GM18907 (cell line): ENCODE measurements around the gene PRPF38A.
"Not testable (repeated sequence)": the region's sequence is repeated elsewhere in the genome, so short reads cannot be mapped to it uniquely, and the experiment has no call there.

Experiments used
- ATAC-seq: cut with Tn5 transposase; IDR thresholded peaks from one replicate; pipeline ENCODE4 v1.9.1; 2021; ENCODE audit warnings: mild to moderate bottlenecking, moderate library complexity; ENCODE audit not compliant: unreplicated experiment

Gene PRPF38A, protein sequence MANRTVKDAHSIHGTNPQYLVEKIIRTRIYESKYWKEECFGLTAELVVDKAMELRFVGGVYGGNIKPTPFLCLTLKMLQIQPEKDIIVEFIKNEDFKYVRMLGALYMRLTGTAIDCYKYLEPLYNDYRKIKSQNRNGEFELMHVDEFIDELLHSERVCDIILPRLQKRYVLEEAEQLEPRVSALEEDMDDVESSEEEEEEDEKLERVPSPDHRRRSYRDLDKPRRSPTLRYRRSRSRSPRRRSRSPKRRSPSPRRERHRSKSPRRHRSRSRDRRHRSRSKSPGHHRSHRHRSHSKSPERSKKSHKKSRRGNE

DNA sequence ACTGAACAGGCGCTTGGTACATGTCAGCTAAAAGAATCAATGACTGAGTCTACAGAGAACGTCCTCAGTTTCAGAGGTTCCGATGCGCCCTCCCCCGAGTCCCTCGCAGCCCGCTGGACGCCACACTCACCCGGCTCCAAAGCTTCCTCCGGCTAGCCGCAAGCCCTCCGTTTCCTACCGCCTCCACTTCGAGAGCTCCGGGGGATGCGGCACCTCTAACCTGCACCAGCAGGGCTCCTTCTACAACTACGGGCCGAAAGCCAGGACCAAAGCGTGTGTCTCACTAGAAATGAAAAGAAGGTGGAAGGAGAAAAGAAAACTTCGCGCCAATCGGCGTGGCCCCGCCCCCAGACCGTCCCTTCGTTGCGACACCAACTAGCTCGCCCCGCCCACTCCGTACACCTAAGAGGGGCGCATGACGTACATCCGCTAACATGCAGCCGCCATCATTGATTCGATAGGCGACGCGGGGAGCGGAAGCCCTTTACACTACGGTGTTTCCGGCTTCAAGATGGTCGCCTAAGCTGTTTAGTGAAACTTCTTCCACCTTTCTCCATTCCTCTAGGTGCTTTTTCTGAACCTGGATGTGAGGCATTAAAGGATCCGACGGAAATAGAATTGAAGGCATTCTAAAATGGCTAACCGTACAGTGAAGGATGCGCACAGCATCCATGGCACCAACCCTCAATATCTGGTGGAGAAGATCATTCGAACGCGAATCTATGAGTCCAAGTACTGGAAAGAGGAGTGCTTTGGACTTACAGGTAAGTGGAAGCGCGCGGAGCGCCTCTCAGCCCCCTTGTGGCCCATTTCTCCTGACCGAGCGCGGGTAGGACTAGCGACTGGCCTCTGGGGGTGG is at the start of gene PRPF38A, which contains the start of gene ORC1:
TSS of gene PRPF38A (plus strand) at position 487 of the 859 bp plus-strand sequence. CDS start at position 635, 148 bp downstream.
TSS of gene ORC1 (minus strand) at position 308 of the 859 bp plus-strand sequence. CDS start 2,200 bp downstream, outside the sequence.
- peak; percentile 91 for ATAC-seq

DNA sequence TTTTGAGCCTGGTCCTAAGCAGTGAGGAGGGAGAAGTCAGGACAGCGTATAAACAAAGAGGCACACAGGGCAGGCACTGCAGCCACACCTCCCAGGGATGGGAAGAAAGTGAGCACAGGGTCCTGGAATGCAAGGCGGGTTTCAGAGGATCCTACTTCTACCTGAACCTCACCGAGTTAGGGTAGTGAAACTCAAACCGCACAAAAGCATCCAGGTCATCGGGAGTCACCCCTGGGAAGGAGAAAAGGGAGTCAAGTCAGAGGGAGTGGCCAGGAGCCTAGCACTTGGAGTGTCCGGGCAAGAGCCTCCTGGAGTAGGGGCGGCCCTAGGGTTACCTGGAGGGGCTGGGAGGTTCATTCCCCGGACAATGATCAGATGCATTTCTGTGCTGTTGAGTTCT is 49.0 kb upstream of the PRPF38A start:
- no peak for ATAC-seq

DNA sequence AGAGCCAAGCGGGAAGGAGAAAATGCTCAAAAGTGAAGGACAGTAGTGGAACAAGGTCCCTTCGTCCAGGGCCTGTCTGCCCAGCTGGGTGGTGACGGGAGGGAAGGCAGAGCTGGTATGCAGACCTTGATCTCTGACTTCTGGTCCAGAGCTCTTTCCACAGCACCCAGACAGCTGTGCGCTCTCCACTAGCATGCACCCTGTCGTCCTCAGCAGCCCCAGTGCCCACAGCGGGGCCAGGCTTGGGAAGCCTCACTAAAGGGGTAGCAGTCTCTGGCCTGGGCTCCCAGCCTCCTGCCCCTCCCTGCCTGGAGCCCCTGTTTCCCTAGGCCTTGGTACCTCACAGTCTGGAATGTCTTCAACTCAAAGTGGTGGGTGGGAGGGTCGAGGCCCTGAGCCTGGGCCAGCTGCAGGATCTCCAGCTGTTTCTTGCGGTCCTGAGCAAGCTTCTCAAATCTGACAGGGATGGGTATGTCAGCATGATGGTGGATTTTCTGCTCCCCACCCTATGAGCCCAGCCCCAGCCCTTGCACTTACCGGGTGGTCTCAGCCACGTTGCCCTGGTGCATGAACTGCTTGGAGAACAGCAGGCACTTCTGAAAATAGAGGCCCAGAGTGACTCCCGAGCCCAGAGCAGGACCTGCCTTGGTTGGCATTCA is 48.4 kb upstream of the PRPF38A start:
- ATAC-seq = no peak

DNA sequence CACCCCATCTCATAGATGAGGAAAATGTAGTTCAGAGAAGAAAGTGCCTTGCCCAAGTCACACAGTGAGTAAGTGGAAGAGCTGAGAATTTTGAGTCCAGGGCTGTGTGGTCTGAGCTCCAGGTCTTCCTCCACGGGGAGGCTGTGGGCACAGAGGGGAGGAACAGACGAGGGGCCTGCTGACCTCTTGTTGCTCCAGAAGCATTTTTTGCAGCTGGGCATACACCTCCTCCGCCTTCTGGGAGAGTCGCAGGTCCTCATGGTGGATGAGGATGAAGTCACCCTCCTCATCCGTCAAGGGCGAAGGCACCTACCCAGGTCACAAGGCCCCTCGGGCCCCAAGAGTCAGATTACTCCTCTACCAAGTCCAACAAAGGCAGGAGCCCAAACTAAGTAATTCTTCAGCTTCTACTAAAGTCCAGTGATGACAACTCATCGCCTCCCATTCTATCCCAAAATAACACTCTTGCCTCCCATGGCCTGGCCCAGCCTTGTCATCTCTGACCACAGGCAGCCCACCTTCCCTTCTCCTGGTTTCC is 47.5 kb upstream of the PRPF38A start:
- ATAC-seq = no peak

DNA sequence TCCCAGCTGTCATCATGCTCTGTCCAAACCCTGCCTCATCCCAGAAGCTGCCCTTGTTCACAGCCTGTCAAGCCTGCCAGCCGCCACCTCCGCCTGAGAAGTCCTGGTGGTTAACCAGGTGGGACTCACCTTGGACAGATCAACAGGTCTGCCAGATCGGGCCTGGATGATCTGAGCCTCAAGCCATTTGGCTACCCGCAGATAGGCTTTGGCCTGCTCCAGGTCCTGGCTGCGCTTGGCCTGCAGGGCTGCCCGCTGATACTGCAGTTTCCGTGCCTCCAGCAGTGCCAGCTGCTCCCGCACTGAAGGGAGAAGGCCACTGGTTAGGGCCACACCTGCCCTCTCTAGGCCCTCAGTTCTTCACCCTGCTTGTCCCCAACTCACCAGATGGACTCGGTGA is 47.0 kb upstream of the PRPF38A start:
- no peak for ATAC-seq

DNA sequence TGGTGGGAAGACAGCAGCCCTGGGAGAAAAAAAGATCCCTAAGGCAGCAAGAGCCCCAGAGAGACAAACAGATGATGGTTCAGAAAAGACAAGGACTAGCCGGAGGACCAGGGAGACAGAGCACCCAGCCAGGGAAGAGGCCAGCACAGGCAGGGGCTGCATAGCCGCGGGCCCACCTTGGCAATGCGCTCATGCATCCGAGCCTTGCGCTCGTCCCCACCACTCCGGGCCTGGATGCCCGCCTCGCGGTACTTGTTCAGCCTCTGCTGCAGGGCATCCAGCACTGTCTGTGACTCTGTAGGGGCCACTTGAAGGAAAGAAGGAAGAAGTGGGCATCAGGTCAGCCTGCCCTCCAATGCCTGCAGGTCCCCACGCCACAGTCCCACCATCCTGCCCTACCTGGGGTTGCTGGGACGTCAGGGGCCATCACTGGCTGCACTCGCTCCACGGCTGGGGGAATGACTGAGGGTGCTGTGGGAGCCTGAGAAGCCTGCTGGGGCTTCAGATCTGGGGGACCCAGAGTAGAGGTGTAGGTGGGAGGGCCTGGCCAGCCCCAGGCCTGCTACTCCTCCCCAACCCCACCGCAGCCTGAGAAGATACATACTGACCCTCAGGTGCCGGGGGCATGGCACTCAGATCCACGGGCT is 45.4 kb upstream of the PRPF38A start:
- ATAC-seq = no peak

DNA sequence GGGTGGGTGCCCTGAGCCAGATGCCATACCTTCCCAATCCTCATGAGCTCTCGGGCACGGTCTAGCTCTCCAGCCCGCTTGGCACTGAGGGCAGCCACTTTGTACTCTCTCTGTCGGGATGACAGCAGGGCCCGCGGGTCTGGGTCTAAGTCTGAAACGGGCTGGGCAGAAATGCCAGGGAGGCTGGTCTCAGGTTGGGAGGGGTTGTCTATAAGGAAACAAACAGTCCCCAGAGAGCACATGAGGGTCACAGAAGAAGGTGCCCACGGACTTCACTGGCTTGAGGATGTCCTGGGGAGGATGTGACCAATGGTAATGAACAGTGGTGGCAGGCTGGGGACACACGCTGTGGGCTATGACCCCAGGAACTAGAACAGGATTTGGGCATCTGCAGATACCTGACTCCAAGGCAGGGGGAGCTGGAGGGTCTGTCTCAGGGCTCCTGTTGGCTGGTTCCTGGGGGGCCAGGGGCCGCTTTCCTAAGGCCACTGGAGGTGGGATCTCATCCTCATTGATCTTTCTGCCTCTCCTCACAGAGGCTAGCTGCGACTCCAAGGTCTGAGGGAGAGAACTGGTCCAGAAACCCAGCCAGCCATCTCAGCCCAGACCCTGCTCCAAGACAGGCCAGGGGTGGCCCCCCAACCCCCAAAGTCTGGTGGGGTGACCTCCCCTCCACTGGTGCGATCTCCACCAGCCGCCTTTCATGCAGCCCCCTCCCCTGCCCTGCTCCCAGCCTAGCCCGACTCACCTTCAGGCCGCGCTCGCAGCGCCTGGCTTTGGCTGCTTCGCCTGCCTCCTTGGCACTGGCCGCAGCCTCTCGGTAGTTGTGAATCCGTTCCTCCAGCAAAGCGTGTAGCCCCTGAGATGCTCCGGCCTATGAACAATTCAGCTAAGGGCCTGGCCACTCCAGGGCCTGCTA is 44.5 kb upstream of the PRPF38A start:
- no peak for ATAC-seq

DNA sequence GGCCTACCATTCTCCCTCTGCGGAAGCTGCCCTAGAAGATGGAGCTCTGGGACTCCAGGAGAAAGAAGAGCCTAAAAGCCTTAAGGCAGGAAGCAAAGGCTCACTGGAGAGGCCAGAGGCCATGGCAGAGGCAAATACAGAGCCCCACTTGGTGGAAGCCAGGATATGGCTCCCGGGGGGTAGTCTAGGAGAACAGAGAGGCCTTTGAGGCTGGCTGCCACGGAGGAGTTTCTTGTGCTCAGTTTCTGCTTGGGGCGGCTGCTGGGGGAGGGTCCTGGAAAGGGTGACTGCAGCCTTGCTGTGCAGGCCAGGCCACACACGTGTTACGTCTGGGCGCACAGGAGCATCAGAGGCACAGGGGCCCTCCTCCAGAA is 43.8 kb upstream of the PRPF38A start:
- no peak for ATAC-seq

DNA sequence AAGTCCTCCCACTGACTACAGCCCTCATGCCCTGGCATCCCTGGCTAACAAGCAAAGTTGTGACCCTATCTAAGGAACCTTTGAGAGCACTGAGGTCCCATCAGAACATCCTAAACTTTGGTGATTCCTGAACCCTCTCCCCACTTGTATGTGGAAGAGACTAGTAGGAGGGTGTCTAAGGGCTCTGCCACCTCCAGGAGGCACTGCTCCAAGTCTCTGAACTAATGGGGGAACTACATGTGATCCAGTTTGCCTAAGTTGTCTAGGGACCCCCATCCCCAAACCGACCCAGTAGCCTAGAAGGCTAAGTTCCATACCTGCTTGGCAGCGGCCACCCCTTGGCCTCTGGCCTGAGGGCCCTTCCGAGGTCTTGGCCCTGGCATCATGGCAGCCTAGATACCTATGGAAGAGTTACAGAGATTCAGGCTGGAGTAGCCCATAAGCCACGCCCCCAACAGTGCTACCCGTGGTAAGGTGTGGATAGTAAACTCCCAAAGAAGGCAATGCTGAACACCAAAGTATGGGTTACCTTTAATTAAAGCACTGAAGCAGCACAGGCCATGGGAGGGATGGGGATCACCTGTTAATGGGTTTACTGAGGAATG is 40.1 kb upstream of the PRPF38A start:
- ATAC-seq = no peak

DNA sequence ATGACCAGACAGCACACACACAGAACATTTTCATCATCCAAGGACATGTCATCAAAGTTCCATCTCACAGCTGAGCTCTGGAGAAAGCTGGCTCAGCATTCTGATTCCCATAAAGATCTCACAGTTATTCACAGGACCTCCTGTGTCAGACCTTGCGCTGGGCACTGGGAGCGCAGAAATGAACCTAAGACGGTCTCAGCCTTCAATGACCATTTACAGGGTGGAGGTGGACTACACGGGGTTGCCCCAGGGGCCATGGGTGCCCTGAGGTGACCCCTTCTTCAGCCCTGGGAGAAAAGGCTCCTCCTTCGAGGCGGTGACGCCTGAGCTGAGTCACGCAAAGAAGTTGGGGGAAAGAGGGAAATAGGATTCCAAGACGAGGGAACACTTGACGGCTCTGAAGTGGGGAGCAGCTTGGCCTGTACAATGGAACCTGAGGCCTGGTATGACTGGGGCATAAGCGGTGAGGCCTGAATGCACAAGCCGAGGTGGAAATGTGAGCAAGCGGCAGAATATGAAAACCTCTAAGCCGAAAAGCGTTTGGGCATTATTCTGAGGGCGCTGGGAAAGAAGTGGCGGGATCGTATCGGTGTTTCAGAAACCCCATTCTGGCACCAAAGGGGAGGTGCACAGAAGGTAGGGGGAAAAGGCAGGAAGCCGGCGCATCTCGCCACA is 39.2 kb upstream of the PRPF38A start:
- ATAC-seq = peak; percentile 38

DNA sequence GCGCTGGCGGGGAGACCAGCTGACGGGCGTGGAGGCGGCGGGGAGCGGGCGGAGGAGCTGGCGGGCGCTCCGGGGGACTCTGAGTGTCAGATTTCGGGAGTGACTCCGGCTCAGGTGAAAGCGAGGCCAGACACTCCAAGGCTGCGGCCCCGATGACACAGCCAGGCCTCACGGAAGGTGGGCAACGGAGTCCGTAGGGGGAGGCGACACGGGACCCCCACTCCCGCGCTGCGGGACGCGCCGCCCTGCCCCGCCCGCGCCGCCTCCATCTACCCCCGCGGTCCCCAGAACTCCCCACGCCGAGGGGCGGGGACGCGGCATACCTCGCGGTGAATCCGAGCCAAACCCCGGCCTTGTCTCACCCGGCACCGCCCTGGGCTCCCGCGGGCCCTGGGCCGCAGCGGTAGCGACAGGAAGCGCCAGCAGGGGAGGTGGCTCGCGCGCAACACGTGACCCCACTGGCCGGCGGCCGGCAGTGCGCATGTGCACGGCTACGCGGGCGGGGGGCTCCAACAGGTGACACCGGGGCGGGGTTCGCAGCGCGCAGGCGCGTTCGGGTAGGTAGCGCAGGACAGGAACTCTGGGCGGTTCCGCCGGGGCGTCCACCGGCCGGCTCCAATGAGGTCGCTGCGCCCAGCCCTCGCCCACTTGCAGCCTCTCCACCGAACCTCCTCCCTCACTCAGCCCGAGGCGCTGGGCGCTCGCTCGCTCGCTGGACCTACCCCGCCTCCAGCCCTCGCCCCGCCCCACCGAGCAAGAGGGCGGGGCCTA is 38.5 kb upstream of the PRPF38A start, which contains the start of gene CC2D1B:
TSS of gene CC2D1B (minus strand) at position 460 of the 771 bp plus-strand sequence. CDS start 1,585 bp downstream, outside the sequence.
- ATAC-seq = peak; percentile 90

DNA sequence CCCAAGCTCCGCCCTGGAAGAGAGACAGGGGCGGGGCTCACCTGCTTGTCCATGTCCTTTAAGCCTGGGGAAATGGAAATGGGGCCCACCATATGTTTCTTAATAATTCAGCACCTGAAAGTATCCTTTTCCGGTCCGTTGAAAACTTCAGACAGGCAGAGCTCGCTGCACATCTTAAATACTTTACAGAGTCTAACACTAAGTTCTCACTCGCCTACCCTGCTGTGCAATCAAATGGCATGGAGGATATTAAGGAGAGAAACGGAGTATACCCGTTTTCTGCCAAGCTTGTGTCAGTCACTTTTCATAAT is 37.9 kb upstream of the PRPF38A start:
- ATAC-seq = no peak

DNA sequence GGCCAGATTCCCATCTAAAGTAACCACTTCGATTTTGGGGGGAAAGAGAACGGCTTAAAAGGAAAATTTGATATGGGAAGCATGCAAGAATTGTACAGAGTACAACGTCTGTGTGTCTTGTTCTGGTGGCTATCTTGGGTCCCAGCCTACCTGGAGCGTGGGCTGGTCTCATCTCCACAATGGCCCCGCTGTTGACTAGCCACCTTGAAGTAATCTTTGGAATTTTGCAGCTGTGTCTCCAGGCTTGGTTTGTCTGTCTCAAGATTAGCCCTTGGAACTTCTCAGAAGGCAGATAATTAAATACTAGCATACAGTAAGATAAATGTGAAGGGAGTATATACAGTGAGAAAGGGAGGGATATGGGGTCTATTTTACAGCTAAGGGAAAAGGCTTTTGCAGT is 37.1 kb upstream of the PRPF38A start:
- ATAC-seq = no peak

DNA sequence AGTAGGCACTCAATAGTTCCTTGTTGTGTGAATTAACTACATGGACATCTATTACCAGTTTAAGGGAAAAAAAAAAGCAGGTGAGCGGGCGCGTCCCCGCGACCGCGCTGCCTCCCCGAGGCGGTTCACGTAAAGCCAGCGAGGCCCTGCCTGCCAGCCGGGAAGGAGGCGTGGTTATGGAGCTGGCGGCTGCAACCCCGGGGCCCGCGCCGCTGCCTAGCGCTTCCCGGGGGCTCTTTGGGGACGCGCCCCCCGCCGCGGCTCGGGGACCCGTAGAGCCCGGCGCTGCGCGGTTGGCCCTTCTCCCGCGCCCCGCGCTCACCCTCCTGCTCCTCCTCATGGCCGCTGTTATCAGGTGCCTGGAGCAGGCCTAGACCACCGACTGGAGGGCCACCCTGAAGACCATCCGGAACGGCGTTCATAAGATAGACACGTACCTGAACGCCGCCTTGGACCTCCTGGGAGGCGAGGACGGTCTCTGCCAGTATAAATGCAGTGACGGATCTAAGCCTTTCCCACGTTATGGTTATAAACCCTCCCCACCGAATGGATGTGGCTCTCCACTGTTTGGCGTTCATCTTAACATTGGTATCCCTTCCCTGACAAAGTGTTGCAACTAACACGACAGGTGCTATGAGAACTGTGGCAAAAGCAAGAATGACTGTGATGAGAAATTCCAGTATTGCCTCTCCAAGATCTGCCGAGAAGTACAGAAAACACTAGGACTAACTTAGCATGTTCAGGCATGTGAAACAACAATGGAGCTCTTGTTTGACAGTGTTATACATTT is 35.8 kb upstream of the PRPF38A start:
- no peak for ATAC-seq

DNA sequence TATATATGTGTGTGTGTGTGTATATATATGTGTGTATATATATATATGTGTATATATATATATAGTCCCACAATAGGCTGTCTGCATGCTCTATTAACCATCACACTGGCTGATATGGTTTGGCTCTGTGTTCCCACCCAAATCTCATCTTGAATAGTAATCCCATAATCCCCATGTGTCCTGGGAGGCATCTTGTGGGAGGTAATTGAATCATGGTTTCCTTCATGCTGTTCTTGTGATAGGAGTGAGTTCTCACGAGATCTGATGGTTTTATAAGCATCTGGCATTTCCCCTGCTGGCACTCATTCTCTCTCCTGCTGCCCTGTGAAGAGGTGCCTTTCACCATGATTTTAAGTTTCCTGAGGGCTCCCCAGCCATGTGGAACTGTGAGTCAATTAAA is 34.6 kb upstream of the PRPF38A start:
- not testable (repeated sequence) for ATAC-seq

DNA sequence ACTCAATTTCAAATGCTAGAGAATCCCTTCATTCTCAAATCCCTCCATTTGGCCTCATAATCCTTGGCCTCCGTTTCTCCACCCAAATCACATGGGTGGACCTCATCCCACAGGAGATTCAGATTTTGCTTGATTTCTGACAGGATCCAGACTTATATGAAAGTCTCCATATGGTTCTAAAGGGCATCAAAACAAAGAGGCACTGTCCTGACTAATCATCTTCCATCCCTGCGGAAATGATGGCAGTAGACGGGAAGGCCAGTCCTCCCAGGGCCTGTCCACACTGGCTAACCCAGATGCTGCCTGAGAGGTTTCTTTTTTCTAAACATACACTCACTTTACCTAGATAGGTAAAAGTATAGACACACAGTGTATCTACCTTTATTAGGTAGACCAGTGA is 19.0 kb upstream of the PRPF38A start:
- no peak for ATAC-seq

DNA sequence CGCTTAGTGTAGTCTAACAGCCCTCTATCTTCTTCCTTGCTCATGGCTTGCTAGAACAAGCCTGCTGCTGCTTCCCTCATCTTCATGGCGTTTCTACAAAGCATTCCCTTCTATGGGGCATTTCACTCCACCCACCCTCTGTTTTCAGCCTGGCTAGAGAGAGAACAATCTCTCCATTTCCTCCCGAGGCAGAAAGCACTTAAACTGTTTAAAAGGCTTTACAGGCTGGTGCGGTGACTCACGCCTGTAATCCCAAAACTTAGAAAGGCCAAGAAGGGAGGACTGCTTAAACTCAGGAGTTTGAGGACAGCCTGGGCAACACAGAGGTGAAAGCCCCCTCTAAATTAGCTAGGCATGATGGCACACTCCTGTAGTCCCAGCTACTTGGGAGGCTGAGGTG is 17.9 kb upstream of the PRPF38A start:
- ATAC-seq = no peak
